ENCODE measurements around the gene NPPA.

The NPPA gene

GRCh38 chr1:11841245-11842153, 6.1 kb downstream of the NPPA start:
- no peak overlapping the region for H3K4me3 ChIP-seq (ENCODE audit: low read depth, low read length)
- no peak for TF ChIP-seq CTCF (IDR thresholded peaks at IDR 0.05; ENCODE audit: low read depth, low read length)

GRCh38 chr1:11839727-11840705, 7.6 kb downstream of the NPPA start:
- TF ChIP-seq CTCF (IDR thresholded peaks at IDR 0.05; ENCODE audit: low read depth, low read length): no peak
- H3K4me3 ChIP-seq (ENCODE audit: low read depth, low read length): no peak overlapping the region

- TF ChIP-seq CTCF (IDR thresholded peaks at IDR 0.05; ENCODE audit: low read depth, low read length): peak; percentile 100
- no peak overlapping the region for H3K4me3 ChIP-seq (ENCODE audit: low read depth, low read length)
These were observed 9.0 kb downstream of the NPPA start for GRCh38 chr1:11838349-11839272.

- TF ChIP-seq CTCF (IDR thresholded peaks at IDR 0.05; ENCODE audit: low read depth, low read length): no peak
- H3K4me3 ChIP-seq (ENCODE audit: low read depth, low read length): no peak overlapping the region
These were observed 9.7 kb downstream of the NPPA start for GRCh38 chr1:11837767-11838348.

GRCh38 chr1:11836955-11837766, 10.4 kb downstream of the NPPA start:
- TF ChIP-seq CTCF (IDR thresholded peaks at IDR 0.05; ENCODE audit: low read depth, low read length): no peak
- H3K4me3 ChIP-seq (ENCODE audit: low read depth, low read length): no peak overlapping the region
